SU-DHL-6 (cell line): ENCODE data around the gene ACAA1.

Experiments
- EZH2phosphoT487 ChIP-seq: fragments of 200-600 bp; sonication (generic), shearing (Covaris generic); conservative IDR thresholded peaks from 2 replicates; pipeline ENCODE4 v1.6.1; 2018; ENCODE audit warnings: mild to moderate bottlenecking, antibody characterized with exemption, low read length, moderate library complexity, mixed read lengths
- TF ChIP-seq, protein P1 (sequence below): fragments of 200-600 bp; sonication (generic); IDR thresholded peaks from one replicate; pipeline ENCODE4 v1.5.1; 2017; ENCODE audit warnings: antibody characterized with exemption, mild to moderate bottlenecking, low read length, moderate library complexity; ENCODE audit not compliant: insufficient read depth, poor library complexity, severe bottlenecking

DNA sequence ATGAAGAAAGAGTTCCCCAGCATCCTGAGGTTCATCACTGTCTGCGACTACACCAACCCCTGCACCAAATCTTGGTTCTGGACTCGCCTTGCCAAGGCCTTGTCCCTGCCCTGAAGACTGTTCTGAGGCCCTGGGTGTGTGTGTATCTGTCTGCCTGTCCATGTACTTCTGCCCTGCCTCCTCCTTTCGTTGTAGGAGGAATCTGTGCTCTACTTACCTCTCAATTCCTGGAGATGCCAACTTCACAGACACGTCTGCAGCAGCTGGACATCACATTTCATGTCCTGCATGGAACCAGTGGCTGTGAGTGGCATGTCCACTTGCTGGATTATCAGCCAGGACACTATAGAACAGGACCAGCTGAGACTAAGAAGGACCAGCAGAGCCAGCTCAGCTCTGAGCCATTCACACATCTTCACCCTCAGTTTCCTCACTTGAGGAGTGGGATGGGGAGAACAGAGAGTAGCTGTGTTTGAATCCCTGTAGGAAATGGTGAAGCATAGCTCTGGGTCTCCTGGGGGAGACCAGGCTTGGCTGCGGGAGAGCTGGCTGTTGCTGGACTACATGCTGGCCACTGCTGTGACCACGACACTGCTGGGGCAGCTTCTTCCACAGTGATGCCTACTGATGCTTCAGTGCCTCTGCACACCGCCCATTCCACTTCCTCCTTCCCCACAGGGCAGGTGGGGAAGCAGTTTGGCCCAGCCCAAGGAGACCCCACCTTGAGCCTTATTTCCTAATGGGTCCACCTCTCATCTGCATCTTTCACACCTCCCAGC, 4.4 kb upstream of the ACAA1 start:
- TF ChIP-seq, protein P1, sequence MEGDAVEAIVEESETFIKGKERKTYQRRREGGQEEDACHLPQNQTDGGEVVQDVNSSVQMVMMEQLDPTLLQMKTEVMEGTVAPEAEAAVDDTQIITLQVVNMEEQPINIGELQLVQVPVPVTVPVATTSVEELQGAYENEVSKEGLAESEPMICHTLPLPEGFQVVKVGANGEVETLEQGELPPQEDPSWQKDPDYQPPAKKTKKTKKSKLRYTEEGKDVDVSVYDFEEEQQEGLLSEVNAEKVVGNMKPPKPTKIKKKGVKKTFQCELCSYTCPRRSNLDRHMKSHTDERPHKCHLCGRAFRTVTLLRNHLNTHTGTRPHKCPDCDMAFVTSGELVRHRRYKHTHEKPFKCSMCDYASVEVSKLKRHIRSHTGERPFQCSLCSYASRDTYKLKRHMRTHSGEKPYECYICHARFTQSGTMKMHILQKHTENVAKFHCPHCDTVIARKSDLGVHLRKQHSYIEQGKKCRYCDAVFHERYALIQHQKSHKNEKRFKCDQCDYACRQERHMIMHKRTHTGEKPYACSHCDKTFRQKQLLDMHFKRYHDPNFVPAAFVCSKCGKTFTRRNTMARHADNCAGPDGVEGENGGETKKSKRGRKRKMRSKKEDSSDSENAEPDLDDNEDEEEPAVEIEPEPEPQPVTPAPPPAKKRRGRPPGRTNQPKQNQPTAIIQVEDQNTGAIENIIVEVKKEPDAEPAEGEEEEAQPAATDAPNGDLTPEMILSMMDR: no peak
- no peak for TF ChIP-seq EZH2phosphoT487
